Measurements from ENCODE around the gene MBTPS1.

DNA sequence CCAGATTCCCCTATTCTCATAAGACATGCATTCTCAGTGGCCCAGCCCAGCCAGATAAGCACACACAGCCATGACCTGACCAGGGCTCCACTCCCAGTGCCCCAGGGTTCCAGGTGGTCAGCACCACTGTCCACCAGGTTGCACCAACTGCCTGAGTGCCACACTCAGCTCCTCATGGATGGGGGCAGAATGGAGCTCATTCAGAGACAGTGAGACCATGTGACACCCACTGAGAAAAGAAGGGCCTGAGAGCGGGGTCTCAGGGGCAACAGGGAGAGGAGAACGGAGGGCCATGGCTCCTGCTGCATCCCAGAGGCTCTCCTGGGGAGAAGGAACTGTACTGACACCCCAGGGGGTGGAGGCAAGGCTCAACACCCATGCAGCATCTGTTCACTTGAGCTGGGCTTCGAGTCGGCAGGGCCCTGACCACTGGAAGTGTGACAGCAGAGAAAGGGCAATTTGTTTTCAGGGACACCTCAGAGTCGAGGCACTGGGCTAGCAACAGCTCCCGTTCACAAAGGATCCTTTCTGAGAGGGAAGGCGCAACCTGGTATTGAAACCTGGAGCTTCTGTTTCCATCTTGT is 55.4 kb downstream of the MBTPS1 start:
- no peak for TF ChIP-seq POLR2A (IDR thresholded peaks at IDR 0.05)
- TF ChIP-seq, protein P1, sequence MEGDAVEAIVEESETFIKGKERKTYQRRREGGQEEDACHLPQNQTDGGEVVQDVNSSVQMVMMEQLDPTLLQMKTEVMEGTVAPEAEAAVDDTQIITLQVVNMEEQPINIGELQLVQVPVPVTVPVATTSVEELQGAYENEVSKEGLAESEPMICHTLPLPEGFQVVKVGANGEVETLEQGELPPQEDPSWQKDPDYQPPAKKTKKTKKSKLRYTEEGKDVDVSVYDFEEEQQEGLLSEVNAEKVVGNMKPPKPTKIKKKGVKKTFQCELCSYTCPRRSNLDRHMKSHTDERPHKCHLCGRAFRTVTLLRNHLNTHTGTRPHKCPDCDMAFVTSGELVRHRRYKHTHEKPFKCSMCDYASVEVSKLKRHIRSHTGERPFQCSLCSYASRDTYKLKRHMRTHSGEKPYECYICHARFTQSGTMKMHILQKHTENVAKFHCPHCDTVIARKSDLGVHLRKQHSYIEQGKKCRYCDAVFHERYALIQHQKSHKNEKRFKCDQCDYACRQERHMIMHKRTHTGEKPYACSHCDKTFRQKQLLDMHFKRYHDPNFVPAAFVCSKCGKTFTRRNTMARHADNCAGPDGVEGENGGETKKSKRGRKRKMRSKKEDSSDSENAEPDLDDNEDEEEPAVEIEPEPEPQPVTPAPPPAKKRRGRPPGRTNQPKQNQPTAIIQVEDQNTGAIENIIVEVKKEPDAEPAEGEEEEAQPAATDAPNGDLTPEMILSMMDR (IDR thresholded peaks at IDR 0.05), result no peak

All from suprapubic skin (tissue), 3 donors.